GM12891 (cell line): Measurements from ENCODE around the gene ARHGEF16.

ENCODE experiments used
- POLR2A ChIP-seq: IDR thresholded peaks from 2 replicates; pipeline ENCODE4 v1.6.1; 2011; ENCODE audit warnings: low read depth, low read length, control low read depth
- POLR2AphosphoS5 ChIP-seq: IDR thresholded peaks from 2 replicates; pipeline ENCODE4 v1.6.1; 2011; ENCODE audit warnings: low read depth, low read length, control low read depth

GRCh38 chr1:3521426-3521825, 67.0 kb downstream of the ARHGEF16 start:
- TF ChIP-seq POLR2A, result no peak
- TF ChIP-seq POLR2AphosphoS5, result no peak
